ENCODE results near the gene TUBD1.

DNA sequence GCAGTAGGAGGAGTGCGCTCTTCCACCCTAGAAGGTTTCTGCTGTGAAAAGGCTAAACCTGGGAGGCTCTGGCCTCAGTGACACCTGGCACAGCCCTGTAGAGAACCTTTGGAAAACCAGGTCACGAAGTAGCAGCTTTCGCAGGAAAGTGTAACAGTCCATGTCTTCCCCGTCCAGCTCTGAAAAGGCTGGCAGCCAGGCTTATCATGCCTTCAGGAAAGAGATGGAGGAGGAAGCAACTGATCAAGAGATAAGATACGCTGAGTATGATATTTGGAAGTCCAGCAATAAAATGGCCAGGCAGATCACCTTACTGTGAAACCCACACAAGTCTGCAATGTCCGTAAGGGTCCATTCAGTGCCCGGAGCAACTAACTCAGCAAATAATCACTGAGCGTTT lies 22.3 kb downstream of the TUBD1 start:
- TF ChIP-seq TAF1 (IDR thresholded peaks at IDR 0.05; ENCODE audit: borderline replicate concordance, low read depth, low read length) (no peak), POLR2AphosphoS5 (IDR thresholded peaks at IDR 0.05; ENCODE audit: low read depth, low read length) (no peak)

All from GM12892 (cell line).